HG03575 (cell line): ENCODE results near the gene LIN28B.
"Not testable (repeated sequence)": the region's sequence is repeated elsewhere in the genome, so short reads cannot be mapped to it uniquely, and the experiment has no call there.

Experiments
- ATAC-seq: cut with Tn5 transposase; IDR thresholded peaks from one replicate; pipeline ENCODE4 v1.9.1; 2021; ENCODE audit not compliant: unreplicated experiment, insufficient number of reproducible peaks, low FRiP score; ENCODE audit errors: extremely low read depth

Gene LIN28B, protein sequence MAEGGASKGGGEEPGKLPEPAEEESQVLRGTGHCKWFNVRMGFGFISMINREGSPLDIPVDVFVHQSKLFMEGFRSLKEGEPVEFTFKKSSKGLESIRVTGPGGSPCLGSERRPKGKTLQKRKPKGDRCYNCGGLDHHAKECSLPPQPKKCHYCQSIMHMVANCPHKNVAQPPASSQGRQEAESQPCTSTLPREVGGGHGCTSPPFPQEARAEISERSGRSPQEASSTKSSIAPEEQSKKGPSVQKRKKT

DNA sequence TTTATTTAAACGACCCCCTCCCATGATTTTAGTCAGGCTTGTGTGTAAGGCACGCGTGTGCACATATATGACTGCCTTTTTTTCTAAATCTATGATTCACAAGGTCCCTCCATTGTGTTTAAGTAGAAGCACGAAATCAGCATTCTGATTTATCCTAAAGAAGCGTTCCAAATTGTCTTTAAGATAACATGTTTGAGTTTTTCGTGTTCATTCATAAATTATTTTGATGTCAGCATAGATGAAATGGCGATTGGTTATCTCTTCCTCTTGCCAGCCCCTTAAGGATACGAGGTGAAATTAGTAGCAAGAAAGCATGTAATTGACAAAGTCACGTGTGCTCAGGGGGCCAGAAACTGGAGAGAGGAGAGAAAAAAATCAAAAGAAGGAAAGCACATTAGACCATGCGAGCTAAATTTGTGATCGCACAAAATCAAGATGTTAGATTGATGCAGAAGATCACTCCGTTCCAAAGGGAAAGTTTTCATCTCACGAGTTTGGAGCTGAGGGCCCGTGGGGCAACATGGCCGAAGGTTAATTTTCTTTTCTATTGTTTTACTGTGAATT lies at the start of gene LIN28B:
Gene LIN28B (plus strand): TSS at position 377 of the 564 bp plus-strand sequence. CDS start 144 bp downstream, at position 521.
- no peak for ATAC-seq

DNA sequence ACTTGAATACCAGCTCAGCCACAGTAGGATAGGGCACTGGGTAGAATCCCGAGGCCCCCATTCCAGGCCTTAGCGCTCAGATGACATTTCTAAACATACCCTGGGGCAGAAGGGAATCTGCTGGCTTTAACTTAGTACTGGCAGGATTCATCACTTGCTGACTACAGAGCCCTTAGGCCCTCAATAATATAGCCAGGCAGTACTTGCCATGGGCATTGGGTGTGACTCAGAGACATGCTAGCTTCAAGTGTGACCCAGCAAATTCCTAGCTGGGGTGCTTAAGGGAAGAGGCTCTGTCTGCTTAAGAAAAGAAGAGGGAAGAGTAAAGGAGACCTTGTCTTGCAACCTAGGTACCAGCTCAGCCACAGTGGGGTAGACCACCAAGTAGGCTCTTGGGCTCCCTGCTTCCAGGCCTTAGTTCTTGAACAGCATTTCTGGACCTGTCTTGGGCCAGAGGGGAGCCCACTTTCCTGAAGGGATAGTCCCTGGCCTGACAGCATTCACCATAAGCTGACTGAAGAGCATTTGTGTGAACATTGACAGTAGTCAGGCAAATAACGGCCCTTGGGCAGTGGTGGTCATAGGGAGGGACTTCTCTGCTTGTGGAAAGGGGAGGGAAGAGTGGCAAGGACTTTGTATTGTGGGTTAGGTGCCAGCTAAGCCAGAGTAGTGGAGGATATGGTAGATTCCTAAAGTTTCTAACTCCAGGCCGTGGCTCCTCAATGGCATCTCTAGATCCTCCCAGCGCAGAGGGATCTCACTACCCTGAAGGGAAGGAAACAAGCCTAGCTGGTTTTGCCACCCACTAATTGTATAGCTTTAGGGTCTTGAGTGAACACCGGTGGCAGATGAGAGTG lies 48.6 kb upstream of the LIN28B start:
- ATAC-seq: no peak

DNA sequence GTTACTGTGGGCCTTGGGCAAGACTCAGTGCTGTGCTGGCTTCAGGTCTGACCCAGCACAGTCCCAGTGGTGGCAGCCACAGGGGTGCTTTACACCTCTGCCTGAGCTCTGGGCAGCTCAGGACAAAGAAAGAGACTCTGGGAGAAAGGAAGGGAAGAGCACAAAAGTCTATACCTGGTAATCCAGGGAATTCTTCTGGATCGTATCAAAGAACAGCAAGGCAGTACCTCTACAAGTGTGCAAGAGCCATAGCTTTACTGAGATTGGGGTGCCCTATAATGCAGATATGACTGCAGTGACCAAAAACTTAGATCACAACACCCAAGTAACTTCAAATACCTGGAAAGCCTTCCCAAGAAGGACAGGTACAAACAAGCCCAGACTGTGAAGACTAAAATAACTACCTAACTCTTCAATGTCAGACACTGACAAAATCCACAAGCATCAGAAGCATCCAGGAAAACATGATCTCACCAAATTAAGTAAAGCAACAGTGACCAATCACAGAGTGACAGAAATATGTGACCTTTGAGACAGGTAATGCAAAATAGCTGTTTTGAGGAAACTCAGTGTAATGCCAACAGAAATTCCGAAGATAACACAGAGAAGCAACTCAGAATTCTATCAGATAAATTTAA lies 47.9 kb upstream of the LIN28B start:
- no peak for ATAC-seq

DNA sequence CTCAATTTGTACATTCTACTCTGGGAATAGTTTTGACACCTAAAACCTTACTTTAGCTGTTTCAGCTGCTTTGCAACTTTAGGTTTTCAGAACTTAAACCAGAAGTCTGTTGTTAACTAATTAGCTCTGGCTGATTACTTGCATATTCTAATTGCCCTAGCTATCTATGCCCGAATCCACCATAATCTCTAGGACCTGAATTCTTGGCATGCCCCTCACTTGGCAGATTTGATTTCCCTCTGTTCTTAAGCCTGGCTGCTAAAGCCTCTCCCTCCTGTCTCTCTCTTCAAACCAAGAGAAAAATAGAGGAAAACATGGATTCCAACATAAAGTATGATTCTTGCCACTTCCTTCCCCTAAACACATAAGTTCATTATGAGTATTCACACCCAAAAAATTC lies 35.0 kb upstream of the LIN28B start:
- ATAC-seq: no peak

DNA sequence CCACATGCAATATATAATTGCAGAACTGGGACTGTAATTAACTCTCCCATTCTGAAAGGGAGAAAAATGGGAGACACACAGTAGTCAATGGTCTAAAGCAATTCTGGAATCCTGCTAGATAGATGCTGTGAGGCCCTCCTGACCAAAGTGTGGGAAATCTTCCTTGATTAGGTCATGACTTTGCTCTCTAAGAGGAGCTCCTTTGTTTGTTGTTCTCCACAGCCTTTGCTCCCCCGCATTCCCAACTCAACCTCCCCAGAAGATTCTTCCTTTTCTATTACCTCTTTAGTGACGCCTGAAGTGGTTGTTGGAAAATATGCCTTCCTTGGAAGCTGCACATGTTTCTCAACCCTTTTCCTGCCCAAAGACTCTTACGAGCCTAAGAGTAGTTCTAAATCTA lies 28.8 kb upstream of the LIN28B start:
- ATAC-seq: no peak

DNA sequence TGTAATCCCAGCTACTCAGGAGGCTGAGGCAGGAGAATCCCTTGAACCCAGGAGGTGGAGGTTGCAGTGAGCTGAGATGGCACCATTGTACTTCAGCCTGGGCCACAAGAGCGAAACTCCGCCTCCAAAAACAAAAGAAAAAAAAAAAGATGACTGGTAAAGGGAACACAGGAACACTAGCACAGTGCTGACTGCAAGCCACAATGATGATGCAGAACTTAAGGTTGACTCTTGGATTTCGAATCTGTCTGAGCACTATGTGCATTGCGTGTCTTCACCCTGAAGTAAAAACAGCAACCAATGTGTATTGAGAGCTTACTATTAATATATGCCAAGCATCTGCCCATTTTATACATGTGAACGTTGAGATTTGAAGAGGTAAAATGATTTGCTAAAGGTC lies 27.6 kb upstream of the LIN28B start:
- ATAC-seq: no peak

DNA sequence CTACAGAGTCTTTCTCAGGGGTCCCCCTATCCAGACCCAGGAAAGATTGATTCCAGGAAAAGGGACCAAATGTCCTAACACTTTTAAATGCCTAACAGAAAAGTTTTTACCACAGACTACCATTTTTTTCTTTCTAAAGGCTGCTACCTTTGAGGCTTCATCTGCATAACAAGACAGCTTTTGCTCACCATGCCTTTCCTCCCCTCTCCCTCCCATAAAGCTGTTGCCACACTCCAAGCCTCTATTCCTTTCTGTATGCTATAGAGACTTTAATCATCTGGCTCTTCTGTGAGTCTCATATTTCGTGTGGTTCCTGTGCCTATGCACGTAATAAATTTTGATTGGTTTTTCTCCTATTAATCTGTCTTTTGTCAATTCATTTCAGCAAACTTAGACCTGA lies 26.0 kb upstream of the LIN28B start:
- ATAC-seq: no peak

DNA sequence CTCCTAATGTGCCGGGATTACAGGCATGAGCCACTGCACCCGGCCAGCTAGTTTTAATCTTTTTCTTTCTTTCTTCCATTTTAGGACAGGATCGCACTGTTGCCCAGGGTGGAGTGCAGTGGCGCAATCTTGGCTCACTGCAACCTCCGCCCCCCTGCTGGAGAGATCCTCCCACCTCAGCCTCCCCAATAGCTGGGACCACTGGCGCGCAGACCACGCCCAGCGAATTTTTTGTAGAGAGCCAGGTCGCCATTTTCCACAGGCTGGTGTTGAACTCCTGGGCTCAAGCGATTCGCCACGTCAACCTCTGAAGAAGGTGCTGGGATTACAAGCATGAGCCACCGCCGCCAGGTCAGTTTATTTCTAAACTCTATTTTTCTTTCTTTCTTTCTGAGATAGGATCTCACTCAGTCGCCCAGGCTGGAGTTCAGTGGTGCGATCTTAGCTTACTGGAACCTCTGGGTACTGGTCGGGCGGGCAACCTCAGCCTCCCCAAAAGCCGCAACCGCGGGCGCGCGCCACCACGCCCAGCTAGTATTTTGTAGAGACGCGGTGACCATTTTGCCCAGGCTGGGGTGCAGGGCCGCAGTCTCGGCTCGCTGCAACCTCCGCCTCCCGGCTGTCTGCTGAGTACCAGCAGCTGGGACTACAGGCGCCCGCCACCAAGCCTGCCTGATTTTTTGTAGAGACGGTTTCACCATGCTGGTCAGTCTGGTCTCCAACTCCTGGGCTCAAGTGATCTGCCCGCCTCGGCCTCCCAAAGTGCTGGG lies 20.0 kb upstream of the LIN28B start:
- no peak for ATAC-seq

DNA sequence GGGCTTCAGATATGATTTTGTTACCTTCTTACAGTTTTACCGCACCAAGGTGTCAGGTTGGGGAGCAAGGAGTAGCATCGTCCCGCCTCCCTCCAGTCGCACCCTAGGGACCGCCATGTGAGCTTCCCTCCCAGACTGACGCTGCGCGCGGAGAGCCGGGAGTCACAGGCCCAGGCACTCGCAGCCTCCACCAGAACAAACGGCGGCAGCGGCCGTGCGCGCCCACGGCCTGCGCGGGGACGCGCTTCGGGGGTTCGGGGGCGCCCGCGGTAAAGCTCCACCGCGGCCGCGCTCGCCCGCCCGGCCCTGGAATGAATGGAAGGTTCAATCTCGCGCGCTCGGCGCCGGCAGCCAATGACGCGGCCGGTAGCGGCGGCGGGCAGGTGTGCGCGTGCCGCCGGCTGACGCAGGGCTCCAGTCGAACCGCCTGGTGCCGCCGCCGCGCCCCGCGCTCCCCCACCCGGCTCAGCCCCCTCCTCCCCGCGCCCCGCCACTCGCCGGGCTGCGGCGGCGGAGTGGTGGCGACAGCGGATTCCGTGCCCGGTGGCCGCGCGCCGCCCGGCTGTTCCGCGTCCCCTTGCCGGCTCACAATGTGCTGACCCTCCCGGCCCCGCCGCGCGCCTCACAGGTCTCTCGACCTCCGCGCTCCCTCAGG lies 16.5 kb upstream of the LIN28B start:
- ATAC-seq: no peak

DNA sequence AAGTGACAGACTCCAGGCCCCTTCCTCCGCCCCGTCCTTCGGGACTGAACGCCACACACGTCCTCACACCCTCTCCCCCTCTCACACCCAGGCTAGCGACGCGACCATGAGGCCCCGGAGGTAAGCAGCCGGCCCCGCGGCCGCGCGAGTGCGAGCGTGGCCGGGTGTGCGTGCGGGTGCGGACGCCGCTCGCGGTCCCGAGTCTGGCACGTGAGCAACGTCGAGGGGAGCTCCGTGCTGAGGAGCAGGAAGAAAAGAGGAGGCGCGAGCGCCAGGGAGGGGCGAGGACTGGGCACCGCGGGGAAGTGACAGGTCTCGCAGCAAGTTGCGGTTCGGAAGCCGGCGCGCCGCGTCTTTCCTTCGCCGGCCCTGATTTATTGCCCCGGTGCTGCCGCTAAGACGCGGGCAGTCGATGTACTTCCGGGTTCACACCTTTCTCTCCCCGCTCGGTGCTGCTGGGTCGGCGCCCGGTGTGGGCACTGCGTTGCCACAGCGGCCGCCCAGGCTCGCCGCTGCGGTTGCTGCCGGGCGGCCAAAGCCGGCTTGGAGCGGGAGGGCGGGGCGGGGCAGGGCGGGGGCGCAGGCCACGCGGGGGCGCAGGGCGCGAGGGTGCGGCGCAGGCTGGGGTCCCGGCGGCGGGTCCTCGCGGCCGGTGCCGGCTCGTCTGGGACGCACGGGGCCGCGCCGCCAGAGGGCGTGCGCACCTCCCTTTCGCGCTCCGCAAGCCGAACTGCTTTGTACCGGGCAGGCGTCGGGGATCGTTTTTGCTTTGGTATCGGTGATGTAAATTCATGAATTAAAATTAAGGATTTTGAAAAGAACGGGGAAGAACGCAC lies 15.8 kb upstream of the LIN28B start:
- ATAC-seq: no peak

DNA sequence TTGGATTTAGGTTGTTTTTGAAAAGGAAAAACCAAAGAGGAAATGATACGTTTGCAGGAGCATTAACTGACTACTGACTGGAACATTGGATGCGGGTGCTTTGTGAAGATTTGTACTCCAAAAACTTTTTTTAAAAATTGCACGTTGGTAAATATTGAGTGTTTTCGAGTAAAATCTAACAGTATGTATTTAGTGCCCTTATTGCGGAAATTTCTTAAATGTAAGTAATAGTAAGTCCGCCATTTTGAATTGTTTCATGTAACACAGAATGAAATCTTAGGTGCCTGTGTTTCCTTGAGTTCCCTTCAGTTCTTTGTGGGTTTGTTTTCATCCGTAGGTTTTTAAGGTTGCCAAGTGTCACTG lies 15.2 kb upstream of the LIN28B start:
- ATAC-seq: no peak

DNA sequence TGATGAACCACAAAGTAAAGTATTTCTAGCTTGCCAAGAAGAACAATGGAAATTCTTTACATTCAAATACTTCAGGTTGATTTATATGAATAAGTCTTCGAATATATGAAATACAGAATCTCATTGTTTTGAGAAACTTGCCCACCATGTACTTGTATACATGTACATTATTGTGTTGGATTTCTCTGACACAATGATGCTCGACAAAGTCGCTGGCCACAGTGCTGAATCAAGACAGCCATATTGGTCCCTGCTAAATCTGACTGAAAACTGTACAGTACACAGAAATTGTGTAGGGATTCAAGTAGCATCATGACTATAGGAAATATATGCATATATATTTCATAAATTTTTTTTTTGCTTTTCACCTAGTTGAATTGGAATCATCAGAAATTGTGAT lies 13.1 kb upstream of the LIN28B start:
- ATAC-seq: no peak

DNA sequence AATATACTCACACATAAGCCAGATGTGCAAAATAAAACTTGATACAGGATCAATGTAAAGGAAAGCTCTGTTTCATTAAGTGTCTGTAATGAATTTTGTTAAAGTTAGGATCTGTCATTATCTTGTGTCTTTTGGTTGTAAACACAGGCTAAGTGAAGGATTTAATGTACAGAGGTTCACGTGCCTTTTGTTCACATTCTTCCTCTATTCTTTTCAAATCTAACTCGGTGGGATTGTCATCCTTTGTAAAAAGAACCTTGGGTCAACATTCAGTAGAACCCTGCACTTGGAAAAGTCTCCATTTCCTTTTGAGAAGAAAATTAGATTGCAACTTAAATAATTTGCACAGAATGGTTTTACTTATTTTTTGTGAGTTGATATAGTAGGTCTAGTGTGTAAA lies 7.7 kb upstream of the LIN28B start:
- ATAC-seq: no peak

DNA sequence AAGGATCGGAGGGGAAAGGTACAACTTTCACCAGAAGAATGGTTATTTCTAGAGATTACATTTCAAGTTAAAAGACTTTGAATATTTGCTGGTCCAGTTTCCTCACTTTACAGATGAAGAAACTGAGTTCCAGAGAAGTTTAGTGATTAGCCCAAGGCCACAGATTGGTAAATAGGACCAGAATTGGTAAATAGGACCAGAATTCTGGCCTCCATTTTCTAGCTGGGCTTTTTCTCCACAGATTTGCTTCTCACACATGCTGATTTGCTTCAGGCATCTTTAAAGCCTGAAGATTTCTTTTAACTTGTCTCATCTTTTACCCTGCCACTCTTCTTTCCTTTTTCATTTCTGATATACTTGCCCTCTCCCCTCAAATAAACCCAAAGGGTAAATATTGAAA lies 5.2 kb upstream of the LIN28B start:
- no peak for ATAC-seq

DNA sequence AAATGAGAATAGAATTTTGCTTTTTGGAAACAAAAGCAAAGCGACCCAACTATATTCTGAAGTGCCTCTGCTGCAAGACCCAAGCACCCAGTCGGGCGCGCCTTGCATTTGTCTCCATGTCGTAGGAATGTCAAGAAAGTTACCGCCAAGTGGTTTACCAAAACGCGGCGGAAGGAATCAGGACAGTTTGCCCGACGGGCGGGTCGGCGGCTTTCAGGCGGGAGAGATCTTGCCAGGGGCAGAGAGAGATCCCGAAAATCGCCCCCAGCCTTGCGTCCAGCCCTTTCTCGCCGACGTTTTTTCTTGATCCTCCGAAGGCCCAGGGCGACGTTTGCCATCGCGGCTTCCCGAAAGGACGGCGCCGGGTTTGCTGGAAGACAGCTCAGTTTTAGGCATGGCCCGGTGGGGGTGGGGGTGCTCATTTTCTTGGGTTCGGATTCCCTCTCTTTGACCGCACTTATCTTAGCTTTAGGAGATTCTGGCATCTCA lies 4.0 kb upstream of the LIN28B start:
- ATAC-seq: no peak

DNA sequence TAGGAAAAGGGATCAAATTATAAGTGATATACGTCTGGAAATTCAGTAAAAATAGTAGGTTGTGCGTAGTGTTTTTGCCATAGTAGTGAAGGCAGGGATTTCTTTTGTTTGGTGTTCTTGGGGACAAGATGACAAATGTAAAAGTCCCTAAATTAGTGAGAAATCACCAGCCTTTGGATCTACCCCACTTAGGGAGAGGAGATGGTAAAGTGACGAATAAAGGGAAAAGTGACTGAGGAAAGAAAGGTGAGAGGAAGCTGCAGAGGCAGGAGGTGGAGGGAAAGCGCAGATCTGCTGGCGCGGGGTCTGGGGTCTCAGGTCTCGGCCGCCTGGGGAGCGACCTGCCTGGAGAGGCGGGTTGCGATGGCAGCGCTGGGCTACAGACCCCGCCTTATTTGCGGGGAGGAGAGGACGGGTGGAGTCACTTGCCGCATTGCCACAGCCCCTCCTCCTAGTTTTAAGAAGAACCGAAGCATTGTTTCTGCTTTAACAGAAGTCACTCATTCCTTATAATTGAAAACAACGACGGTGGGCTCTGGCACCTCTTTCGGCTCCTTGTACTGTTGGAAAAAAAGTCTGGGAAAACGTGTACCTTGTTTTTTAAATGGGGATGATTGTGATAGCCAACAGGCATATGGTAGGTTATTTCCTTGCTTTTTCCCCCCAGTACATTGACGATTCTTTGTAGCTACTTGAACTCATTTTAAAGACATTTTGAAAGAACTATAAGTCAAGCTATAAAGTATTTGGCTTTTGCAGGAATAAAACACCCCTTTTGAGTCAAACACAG lies 3.3 kb upstream of the LIN28B start:
- not testable (repeated sequence) for ATAC-seq

DNA sequence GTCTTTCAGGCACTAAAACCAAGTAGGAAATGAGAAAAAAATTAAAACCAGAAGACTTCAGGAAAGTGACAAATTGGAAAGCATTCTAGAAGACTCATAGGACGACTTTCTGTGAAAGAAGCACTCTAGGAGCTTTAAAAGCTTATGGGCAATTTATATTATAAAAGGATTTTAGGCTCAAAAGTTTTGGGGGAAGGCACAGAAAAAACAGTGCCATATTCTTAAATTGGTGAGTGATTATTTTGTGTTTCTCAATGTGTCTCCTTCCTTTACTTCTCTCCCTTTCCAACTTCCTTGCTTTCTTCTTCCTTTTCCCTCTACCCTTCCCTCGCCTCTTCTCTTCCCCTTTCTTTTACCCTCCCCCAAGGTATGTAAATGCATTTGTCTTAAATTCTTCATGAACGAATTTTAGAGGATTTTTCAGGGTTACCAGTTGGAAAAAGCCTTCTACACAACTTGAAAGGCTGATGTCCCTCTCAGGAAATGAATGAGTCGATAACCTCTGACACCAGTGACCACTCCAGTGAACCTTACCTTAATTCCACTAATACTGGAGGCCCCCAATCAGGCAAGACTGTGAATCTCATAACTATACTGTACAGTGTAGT lies 2.6 kb upstream of the LIN28B start:
- no peak for ATAC-seq
